ENCODE data around the gene HM13.

The HM13 gene

DNA sequence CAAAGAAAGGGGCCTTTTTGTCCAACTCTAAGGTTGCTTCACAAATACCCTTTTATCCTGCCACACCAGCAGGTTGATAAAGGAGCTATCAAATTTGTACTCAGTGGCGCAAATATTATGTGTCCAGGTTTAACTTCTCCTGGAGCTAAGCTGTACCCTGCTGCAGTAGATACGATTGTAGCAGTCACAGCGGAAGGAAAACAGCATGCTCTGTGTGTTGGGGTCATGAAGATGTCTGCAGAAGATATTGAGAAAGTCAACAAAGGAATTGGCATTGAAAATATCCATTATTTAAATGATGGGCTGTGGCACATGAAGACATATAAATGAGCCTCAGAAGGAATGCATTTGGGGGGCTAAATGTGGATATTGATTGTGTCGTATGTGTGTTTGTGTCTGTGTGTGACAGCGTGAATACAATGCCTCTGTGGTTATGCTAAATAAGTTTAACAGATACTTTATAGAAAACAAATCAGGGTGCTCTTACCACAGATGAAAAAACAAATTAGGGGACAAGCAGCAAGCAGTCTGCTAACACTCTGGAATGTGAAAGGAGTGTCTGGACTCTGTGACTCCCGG is 33.6 kb downstream of the HM13 start:
- DNase-seq (ENCODE audit: extremely low spot score): no peak
- CTCF ChIA-PET: interaction anchor here (0.6 to 5.9 kb wide), 6 partner anchors 10 to 1430 kb away, joined by 3 to 51 read pairs (median 10); no protein-coding TSS in a partner anchor
- POLR2A ChIA-PET: no interaction called here
- TF ChIP-seq, protein P1, sequence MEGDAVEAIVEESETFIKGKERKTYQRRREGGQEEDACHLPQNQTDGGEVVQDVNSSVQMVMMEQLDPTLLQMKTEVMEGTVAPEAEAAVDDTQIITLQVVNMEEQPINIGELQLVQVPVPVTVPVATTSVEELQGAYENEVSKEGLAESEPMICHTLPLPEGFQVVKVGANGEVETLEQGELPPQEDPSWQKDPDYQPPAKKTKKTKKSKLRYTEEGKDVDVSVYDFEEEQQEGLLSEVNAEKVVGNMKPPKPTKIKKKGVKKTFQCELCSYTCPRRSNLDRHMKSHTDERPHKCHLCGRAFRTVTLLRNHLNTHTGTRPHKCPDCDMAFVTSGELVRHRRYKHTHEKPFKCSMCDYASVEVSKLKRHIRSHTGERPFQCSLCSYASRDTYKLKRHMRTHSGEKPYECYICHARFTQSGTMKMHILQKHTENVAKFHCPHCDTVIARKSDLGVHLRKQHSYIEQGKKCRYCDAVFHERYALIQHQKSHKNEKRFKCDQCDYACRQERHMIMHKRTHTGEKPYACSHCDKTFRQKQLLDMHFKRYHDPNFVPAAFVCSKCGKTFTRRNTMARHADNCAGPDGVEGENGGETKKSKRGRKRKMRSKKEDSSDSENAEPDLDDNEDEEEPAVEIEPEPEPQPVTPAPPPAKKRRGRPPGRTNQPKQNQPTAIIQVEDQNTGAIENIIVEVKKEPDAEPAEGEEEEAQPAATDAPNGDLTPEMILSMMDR (IDR thresholded peaks at IDR 0.05; ENCODE audit: control extremely low read depth, extremely low read depth, low read depth, missing control alignments): no peak

GRCh38 chr20:31548820-31549512 is 34.7 kb downstream of the HM13 start:
- DNase-seq (ENCODE audit: extremely low spot score): no peak
- POLR2A ChIA-PET: interaction anchor here (0.9 kb wide), 1 partner anchor 21 kb away, joined by 3 read pairs; no protein-coding TSS in a partner anchor
- CTCF ChIA-PET: interaction anchor here (2.4 to 5.9 kb wide), 4 partner anchors 9 to 64 kb away, joined by 8 to 51 read pairs (median 20); no protein-coding TSS in a partner anchor
- TF ChIP-seq, protein P1 (IDR thresholded peaks at IDR 0.05; ENCODE audit: control extremely low read depth, extremely low read depth, low read depth, missing control alignments): no peak

DNA sequence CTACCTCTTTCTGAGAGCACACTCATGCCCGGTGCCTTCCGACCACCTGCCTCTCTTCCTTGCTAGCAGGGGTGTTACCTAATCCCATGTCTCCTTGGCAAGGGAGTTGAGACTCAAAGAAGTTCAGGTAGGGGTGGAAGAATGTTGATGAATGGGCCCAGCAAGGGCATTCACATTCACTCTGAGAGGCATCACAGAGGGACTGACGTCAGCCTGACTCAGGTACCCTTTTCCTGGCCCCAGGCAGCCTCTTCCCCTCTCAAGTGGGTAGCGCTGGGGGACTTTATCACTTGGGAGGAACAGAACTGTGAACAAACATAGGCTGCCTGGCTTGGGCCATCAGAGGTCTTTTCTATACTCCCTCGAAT is 35.3 kb downstream of the HM13 start:
- TF ChIP-seq, protein P1 (IDR thresholded peaks at IDR 0.05; ENCODE audit: control extremely low read depth, extremely low read depth, low read depth, missing control alignments): no peak
- CTCF ChIA-PET: interaction anchor here (2.4 to 5.9 kb wide), 4 partner anchors 8 to 63 kb away, joined by 8 to 51 read pairs (median 20); no protein-coding TSS in a partner anchor
- DNase-seq (ENCODE audit: extremely low spot score): no peak
- POLR2A ChIA-PET: no interaction called here

DNA sequence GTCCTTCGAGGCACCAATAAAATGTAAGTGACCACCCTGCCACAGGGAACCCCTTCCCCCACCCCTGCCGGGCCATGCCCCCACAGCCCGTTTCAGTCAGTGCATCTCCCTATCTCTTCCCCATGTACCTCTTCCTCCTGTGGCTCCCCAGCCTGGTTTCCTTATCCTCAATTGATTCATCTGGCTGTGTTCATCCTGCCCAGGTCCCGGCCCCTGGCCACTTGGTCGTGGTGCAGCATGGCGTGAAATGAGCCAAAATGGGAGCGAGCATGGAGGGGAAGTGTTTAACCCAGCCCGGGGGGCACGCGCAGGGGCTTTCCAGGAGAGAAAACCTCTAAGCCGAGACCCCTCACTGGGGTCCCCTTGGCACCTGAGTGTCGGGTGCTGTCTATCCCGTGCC is 35.9 kb downstream of the HM13 start:
- TF ChIP-seq, protein P1 (IDR thresholded peaks at IDR 0.05; ENCODE audit: control extremely low read depth, extremely low read depth, low read depth, missing control alignments): no peak
- no peak for DNase-seq (ENCODE audit: extremely low spot score)
- ChIA-PET CTCF (interaction anchor here (4.1 to 14.5 kb wide), 5 partner anchors 12 to 63 kb away, joined by 26 to 642 read pairs (median 61); partner anchors contain the start of gene ID1), POLR2A (no interaction called here)

DNA sequence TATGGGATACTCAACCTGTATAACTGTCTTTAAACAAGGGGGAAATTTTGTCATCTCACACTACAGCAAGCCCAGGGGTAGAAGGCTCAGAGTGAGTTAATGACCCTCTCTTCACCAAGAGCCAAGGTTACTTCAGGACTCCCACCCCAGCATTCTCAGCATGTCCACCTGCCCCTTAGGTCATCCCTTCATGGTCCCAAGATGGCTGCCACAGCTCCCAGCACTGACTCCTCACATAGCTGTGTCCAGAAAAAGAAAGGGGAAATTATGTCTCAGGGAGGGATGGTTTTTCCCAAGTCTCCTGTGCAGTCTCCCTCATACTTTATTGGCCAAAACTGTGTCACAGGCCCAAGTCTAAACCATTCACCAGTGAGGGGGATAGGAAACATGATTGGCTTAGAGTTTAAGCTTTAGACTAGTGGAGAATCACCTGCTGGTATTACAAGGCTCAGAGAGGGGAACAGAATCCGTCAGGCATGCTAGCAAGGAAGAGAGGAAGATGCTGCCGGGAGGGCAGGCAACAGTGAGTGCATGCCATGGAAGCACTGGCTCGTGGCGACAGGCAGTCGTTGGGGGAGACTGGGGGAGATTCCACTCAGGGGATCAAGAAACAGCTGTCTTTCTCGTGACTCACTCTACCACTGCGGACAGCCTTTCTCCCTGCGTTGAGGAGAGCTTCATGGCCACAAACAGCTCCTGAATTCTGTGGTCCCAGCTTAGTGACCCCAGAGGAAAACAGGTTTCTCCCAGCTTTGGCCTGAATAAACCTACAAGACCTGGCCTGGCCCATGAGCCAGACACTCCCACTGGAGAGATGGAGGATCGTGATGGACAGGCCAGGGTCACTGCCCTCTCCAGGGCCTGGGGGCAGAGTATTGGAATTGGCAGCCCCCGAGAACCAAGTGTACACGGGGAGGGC is 37.2 kb downstream of the HM13 start:
- ChIA-PET POLR2A (no interaction called here), CTCF (interaction anchor here (1.7 to 14.5 kb wide), 5 partner anchors 9 to 59 kb away, joined by 6 to 642 read pairs (median 61); partner anchors contain the start of gene ID1)
- TF ChIP-seq, protein P1 (IDR thresholded peaks at IDR 0.05; ENCODE audit: control extremely low read depth, extremely low read depth, low read depth, missing control alignments): no peak
- no peak for DNase-seq (ENCODE audit: extremely low spot score)

- TF ChIP-seq, protein P1 (IDR thresholded peaks at IDR 0.05; ENCODE audit: control extremely low read depth, extremely low read depth, low read depth, missing control alignments): no peak
- ChIA-PET POLR2A (no interaction called here), CTCF (interaction anchor here (1.0 to 14.5 kb wide), 5 partner anchors 7 to 66 kb away, joined by 3 to 642 read pairs (median 61); partner anchors contain the start of genes HM13 and ID1)
- DNase-seq (ENCODE audit: extremely low spot score): no peak
These were observed 41.0 kb downstream of the HM13 start for GRCh38 chr20:31555203-31555775.

Data from GM10248 (cell line).